Activated gamma-delta T cell (primary cell): ENCODE measurements around the gene UBE2J1.
"Not testable (repeated sequence)": the region's sequence is repeated elsewhere in the genome, so short reads cannot be mapped to it uniquely, and the experiment has no call there.

Experiments used
- DNase-seq: peaks from one replicate; lab custom pipeline; 2025; lab: John Stamatoyannopoulos, UW

The UBE2J1 gene

DNA sequence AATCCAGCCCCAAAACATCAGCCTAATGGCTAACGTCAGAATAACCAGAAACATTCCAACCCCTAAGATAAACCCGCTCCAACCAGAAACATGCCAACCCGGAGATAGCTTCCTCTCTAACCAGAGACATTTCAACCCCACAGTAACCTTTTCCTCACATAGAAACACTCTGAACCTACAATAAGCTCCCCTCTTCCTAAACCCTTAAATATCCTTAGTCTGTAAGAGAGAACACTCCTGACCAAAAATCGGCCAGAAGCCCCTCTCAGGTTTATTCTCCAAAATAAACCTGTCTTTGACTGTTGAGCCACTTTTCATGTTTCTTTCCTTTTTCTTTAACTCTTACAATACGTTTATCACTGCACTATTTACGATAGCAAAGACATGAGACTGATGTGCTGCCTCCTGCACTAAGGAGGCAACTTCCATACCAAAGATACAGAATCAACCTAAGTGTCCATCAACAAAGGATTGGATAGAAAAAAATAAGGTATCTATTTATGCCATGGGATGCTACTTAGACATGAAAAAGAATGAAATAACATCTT is 32.4 kb downstream of the UBE2J1 start:
- no peak for DNase-seq

DNA sequence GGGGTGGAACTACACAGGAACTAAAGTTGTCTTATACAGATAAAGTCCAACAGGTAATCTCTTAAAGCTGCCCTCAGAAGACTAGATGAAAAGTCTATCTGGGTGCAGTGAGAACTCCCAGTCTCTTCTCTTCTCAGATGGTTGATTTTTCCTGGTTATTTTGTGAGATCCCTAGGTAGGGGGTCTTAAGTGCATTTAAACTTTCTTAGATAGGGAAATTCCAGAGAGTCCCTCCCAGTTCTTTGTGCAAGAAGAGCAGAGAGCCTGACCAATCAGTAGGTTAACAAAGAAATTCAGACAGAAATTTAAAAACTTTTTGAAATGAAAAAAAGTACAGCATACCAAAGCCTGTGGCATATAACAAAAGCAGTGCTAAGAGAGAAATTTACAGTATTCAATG is 35.5 kb downstream of the UBE2J1 start:
- no peak for DNase-seq

DNA sequence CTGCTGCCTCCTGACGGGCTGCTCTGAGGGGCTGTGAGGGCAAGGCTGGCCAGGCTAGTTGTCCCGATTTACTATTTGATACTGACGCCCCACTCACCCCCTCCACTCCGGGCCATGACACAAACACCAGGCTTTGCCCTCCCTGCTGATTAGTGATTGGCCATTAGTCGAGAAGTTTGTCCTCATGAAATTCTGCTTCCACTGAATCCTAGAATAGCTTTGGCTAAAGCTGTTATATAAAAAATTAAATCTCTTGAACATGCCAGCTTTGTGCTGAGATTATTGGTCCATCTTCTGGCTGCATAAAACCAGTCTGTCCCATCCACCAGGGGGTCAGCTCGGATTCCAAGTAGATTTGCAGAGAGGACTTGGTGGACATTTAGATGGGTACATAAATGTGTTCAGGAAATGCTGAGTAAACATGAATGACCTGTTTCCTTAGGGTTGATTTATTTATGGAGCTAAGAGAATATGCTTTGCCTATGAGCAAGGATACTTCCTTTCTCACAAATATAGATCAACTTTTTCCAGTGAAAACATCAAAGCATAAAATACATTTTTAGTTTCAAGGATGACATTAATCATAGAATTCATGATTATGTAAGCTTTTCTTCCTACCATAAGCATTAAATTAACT is 37.2 kb downstream of the UBE2J1 start, which contains the start of gene GABRR2:
GABRR2 (minus strand) TSS at position 51 of the 637 bp plus-strand sequence. CDS start 134 bp downstream, outside the sequence.
- no peak for DNase-seq

DNA sequence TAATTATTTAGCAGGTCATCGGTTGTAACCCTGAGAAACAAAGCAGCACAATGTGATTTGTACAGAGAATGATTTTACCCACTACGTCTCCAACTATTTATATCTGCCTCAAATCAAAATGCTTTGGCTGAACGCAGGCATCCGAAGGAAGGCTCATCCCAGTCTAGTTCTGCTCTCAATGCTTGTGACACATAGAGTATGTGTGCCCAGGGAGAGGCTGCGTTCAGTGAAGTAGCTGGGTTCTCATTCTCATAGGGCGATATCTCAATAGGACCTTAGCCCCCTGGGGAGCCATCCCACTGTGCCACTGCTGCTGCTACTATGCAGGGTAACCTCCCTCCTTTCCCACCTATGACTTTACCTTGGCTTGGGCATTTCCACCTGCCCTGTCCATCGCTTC is 37.8 kb downstream of the UBE2J1 start:
- DNase-seq: no peak

DNA sequence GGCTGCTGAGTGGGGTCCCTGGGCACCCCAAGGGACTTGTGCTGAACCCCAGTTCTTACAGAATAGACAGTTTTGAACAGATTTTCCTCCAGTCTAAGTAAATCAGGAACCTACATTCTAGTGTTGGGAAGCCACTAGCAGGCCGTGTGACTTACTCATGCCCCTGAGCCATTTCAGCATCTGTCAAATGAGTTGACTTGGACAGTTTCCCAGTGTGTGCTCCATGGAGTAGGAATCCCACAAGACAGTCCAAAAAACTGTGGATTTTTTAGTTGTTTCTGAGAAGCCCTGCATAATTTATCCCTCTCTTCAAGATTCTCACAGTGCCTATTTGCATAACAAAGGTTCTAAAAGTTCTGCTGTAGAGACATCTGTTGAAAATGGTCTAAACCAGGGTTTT is 39.5 kb downstream of the UBE2J1 start:
- no peak for DNase-seq

DNA sequence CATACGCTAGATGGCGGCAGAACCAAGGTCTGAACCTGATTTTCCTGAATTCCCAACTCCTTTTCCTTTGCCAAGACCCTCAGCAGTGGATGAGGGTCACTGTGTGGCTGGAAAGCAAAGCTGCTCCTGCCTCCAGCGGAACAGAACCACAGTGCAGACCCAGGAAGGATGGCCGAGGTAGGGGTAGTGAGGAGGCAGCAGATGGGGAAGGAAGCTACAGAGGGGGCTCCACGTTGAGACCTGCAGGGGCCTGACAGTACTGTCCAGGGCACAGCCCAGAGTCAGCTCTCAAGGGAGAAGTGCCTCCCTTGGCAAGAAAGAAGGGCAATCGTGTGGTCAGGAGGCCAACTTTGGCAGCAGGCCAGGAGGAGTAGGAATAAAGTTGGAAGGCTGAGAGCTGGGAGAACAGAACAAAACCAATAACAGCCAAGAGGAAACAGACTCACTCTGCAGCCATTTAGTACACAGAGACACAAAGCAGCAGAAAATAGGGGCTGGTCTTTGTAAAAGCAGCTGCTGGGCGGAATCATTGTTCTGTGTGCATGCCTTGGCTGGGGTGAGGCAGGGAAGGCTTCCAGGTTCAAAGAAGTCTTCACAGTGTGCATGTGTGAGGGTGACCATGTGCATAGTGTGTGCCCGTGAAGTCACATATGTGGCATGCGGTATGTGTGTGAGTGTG is 40.5 kb downstream of the UBE2J1 start:
- no peak for DNase-seq

DNA sequence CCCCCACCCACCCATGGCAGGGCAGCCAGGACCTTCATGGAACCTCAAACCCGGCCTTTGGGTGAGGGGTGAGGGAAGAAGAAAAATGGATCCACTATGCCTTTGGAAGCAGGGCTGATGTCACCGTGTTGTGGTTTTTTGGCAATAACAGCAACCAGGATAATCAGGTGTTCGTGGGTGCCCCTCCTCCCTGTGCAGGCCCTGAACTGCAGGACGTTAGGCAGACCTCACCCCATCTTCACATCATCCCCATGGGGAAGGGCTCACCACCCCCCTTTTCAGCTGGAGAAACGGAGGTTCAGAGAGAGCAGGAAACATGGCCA is 41.0 kb downstream of the UBE2J1 start:
- no peak for DNase-seq

DNA sequence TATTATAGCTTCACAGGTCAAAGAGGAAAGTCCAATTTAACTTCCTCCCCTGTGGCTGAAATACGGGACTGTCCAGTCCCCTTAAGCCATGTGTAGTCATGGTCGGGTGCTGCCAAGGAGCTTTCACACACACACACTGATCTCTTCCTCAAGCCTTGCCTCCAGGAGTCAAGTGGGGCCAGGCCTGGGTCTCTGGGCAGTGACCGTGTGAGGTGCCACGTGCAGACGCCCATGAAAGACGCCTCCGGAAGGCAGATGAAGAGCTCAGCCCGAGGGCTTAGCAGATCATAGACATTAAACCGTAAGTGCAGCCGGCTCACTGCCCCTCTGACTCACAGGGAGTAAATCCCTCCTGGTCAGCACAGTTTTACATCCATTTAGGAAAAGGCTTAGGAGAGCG is 41.6 kb downstream of the UBE2J1 start:
- DNase-seq: no peak

DNA sequence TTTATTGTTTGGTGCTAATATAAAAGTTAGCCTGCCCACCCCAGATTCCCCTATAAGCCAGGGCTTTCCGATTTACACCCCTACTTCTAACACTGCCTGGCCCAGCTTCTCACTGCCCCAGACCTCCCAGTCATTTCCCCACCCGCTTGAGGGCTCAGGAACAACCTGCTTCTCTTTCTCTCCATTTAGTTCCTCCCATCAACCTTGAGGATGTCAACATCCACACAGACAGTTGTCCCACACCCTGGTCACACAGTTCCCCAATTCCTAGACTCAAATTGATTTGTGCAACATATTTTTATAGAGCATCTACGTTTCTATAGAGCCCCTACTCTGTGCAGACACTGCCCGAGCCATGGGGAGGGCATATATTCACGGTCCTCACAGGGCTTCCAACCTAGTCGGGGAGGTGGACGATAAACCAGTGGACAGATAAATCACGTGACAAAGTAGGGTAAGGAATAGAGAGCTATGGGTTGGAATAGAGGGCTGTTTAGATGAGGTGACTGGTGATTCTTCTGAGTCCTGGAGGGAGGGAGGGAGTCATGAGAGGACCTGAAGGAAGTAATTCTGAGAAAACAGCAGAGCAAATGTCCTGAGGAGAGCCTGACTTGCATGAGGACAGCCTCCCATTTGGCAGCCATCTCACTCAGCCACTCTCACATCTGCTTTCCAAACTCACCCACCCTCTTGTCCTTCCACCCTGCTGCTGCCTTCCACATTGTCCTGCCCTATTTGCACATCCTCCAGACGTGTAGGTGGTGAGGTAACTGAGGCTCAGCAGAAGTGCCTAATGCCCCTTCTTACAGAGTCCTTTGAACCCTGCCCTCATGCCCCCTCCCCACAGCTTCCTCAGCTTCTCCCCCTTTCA is 43.8 kb downstream of the UBE2J1 start:
- no peak for DNase-seq

DNA sequence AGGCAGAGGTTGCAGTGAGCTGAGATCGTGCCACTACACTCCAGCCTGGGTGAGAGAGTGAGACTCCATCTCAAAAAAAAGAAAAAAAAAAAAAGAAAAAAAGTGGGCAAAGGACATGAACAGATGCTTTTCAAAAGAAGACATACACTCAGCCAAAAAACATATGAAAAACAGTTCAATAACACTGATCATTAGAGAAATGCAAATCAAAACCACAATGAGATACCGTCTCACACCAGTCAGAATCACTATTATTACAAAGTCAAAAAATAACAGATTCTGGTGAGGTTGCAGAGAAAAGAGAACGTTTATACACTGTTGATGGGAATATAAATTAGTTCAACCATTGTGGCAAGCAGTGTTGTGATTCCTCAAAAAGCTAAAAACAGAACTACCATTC is 48.0 kb downstream of the UBE2J1 start:
- not testable (repeated sequence) for DNase-seq

DNA sequence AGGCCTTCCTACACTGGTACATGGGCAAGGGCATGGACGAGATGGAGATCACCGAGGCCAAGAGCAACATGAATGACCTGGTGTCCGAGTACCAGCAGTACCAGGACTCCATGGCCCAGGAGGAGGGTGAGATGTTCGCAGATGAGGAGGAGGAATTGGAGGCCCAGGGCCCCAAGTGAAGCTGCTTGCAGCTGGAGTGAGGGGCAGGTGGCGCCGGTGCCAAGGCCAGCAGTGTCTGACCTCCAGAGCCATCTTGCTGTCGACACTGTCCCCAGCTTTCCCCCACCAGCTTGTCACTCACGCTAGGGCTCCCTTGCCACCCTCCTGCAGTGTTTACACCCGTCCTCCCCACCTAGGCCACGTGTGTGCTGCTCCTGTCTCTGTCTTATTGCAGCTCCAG is 49.6 kb downstream of the UBE2J1 start:
- no peak for DNase-seq

DNA sequence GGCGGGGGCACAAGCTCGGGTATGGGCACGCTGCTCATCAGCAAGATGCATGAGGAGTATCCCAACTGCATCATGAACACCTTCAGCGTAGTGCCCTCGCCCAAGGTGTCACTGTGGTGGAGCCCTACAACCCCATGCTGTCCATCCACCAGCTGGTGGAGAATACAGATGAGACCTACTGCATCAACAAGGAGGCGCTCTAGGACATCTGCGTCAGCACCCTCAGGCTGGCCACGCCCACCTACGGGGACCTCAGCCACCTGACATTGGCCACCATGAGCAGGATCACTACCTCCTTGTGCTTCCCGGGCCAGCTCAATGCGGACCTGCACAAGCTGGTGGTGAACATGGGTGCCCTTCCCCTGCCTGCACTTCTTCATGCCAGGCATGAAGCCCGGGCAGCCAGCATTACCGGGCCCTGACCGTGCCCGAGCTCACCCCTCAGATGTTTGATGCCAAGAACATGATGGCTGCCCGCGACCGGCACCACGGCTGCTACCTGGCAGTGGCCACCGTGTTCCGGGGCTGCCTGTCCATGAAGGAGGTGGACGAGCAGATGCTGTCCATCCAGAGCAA is 50.2 kb downstream of the UBE2J1 start:
- DNase-seq: no peak

DNA sequence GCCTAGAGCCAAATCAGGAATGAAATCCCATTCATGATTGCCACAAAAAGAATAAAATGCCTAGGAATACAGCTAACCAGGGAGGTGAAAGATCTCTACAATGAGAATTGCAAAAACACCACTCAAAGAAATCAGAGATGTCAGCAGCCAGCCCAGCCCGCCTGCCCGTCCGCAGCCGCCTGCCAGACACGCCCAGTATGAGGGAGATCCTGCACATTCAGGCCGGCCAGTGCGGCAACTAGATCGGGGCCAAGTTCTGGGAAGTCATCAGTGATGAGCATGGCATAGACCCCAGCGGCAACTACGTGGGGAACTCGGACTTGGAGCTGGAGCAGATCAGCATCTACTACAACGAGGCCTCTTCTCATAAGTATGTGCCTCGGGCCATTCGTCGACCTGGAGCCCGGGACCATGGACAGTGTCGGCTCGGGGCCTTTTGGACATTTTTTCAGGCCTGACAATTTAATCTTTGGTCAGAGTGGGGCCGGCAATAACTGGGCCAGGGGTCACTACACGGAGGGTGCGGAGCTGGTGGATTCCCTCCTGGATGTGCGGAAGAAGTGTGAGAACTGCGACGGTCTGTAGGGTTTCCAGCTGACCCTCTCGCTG is 50.8 kb downstream of the UBE2J1 start:
- DNase-seq: no peak

DNA sequence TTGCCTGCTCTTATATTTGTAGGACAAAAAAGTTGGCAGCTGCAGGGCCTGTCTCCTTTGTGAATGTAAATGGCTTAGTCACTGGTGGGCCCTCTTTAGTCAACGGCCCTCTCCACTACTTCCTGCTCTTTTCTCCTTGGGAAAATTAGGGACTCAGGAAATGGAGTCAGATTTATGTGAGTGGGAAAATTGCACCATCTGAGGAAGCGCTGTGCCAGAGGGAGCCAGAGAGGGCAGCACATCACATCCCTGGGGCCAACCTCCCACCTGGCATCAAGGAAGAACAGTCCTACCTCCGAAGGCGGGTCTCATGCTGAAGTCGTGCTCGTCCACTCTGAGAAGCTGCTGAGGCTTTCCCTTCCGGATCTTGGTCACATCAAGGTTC is 53.1 kb downstream of the UBE2J1 start:
- DNase-seq: no peak

DNA sequence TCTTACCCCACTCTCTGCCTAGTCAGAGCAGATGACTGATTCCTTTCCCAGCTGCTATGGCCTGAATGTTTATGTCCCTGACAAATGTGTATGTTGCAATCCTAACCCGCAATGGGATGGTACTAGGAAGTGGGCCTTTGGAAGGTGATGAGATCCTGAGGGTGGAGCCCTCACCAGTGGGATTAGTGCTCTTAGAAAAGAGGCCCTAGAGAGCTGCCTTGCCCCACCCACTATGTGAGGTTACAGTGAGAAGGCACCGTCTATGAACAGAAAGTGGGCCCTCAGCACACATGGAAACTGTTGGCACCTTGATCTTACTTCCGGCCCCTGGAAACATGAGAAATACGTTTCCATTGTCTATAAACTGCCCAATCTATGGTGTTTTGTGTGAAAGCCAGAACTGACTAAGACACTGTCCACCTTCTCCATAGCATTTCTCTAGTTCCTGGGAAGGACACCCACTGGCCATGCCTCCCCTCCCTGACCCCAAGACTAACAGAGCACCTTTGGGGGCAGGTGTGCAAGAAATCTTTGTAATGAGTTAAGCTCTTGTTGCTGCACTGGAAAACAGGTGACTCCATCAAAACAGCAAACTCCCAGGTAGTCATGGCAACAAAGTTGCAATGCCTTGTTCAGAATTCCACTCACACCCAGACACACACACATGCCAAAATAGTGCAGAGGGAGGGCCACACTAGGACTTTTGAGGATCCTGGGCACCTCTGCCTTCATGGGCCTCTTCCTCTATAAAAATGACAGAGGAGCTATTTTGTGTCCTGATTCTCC is 53.6 kb downstream of the UBE2J1 start:
- no peak for DNase-seq

DNA sequence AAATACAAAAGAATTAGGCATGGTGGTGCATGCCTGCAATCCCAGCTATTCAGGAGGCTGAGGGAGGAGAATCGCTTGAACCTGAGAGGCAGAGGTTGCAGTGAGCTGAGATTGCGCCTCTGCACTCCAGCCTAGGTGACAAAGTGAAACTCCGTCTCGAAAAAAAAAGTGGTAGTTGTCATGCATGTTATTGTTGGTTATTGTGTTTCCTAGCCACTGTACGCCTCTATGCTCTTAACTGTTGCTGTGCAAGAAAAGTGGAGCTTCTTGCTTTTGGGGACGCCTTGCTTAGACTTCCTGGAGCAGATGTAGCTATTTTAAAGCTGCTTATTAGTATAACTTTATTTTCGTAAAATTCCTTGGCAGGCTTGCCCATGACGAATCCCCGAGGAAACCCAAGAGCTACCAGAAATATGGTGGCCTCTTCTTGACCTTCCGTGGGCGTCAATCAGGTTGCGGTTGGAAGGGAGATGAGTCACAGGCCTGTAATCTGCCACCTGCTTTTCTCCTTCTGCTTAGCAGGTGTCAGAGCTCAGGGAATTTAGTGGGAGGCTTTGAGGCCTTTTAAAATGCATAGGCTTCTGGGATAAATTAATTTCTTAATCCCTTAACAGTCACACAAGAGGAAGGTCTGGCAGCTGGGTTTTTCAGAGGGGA is 54.7 kb downstream of the UBE2J1 start:
- no peak for DNase-seq

DNA sequence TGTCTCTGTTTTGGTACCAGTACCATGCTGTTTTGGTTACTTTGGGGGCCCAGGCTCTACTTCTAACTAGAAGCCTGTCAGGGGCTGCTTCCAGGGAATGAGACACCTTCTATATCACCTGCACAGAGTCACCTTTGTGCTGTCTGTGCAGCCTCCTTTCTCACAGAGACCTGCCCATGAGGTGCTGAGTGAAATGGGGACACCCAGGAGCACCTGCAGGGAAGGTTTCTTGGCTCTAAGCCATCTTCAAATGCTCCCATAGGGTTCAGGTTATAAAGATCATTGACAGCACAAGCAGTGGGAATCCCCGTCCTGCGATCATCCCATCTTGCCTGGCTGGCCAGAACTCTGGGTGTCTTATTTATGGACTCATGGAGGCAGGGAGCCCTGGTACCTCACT is 56.5 kb downstream of the UBE2J1 start:
- DNase-seq: no peak

DNA sequence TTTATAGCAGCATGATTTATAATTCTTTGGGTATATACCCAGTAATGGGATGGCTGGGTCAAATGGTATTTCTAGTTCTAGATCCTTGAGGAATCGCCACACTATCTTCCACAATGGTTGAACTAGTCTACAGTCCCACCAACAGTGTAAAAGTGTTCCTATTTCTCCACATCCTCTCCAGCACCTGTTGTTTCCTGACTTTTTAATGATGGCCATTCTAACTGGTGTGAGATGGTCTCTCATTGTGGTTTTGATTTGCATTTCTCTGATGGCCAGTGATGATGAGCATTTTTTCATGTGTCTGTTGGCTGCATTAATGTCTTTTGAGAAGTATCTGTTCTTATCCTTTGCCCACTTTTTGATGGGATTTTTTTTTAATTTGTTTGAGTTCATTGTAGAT is 57.4 kb downstream of the UBE2J1 start:
- DNase-seq: not testable (repeated sequence)

DNA sequence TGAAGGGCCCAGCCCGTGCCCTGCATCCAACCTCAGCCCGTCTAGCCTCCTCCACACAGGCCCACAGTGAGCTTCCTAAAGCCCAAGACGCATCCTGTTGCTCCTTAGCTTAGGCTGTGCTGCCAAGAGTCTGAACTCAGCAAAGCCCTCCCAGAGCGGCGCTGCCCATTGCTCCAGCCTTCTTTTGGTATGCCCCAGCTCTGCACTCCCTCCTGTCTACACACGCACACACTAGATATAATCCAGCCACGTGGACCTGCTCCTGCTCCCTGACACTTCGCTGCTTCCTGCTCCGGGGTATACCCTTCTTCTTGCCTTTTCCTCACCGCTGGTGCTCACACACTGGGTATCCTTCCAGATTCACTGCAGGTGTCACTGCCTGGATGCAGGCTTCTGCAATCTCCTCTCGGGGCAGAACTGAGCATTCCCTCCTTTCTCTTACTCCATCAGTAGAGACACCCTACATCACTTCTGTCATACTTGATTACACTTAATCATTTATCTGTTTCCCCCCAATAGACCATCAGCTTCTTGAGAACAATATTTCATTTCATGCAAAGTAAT is 61.2 kb downstream of the UBE2J1 start:
- no peak for DNase-seq
